ENCODE results near the gene PTGDR. TPM values are rescaled to one million over a fixed set of nuclear protein-coding genes. Genes with fewer than 3 reads are reported as not detected.

PTGDR gene
- not detected for total RNA-seq (2021; ENCODE audit: unreplicated experiment)
- polyA plus RNA-seq (2012; ENCODE audit: insufficient read length) = not detected
- not detected for Bru-seq, nascent RNA
- BruChase-seq, experiment 1, labeled RNA remaining after a 2-hour chase = not detected
- BruChase-seq, experiment 2, labeled RNA remaining after a 6-hour chase = not detected
- long read RNA-seq = 0 reads

- no peak for TF ChIP-seq POLR2AphosphoS5 (IDR thresholded peaks at IDR 0.05; ENCODE audit: low read depth, low read length)
- TF ChIP-seq TCF7L2 (IDR thresholded peaks at IDR 0.05; ENCODE audit: low read depth, low read length) = no peak
- no peak for TF ChIP-seq REST (IDR thresholded peaks at IDR 0.05; ENCODE audit: insufficient read depth in 1 of 2, low read depth in 2 of 2, low read length in 1 of 2)
- TF ChIP-seq SIN3A (IDR thresholded peaks at IDR 0.05; ENCODE audit: borderline replicate concordance, insufficient read depth, low read depth, low read length) = no peak
- TF ChIP-seq CTCF (IDR thresholded peaks at IDR 0.05) = no peak
- Histone ChIP-seq H3K27ac (ENCODE audit: low read length) (no peak within 1 kb of the TSS), H3K36me3 (ENCODE audit: control insufficient read depth, insufficient read depth, low read length) (no peaks in the 10 kb centered on the region), H3K4me1 (ENCODE audit: control insufficient read depth, insufficient read depth, low read length) (no peaks in the 10 kb centered on the region; the same call in 1 of the 2 replicates), H3K27me3 (ENCODE audit: control insufficient read depth, insufficient read depth, low read length) (peaks cover 8% of the 10 kb centered on the region), H3K9me3 (ENCODE audit: control insufficient read depth, insufficient read depth, low read depth, low read length) (no peaks in the 10 kb centered on the region), H3K4me3 (ENCODE audit: low read depth in 2 of 2, low read length in 2 of 2) (peak within 1 kb of the TSS; percentile 4 to 5; a peak in 1 of 4 replicates)
- intact Hi-C loops (cut with micrococcal nuclease; ENCODE audit: unreplicated experiment) (no loop called here), in situ Hi-C loops (cut with HindIII; ENCODE audit: low pct_unique_long_range_greater_than_20kb, low sequenced_read_pairs) (no loop called here)
- peak; percentile 74 for ATAC-seq
- BruUV-seq (replicated peaks) = no TSS peak
- ChIA-PET CTCF (no interaction called here), POLR2A (no interaction called here)
- DNase-seq (ENCODE audit: low read depth, low spot score) = no peak
Measured at GRCh38 chr14:52267501-52268278, at the start of gene PTGDR. PTGDR (plus strand) TSS chr14:52267698; CDS start chr14:52267815, 117 bp downstream.

- intact Hi-C loops (cut with micrococcal nuclease; ENCODE audit: unreplicated experiment) (no loop called here), in situ Hi-C loops (cut with HindIII; ENCODE audit: low pct_unique_long_range_greater_than_20kb, low sequenced_read_pairs) (no loop called here)
- Histone ChIP-seq H3K36me3 (ENCODE audit: control insufficient read depth, insufficient read depth, low read length) (no peaks in the 10 kb centered on the region), H3K27me3 (ENCODE audit: control insufficient read depth, insufficient read depth, low read length) (no peaks in the 10 kb centered on the region), H3K4me3 (ENCODE audit: low read depth in 2 of 2, low read length in 2 of 2) (no peak overlapping the region), H3K27ac (ENCODE audit: low read length) (no peak overlapping the region), H3K4me1 (ENCODE audit: control insufficient read depth, insufficient read depth, low read length) (no peaks in the 10 kb centered on the region), H3K9me3 (ENCODE audit: control insufficient read depth, insufficient read depth, low read depth, low read length) (no peaks in the 10 kb centered on the region)
- TF ChIP-seq POLR2AphosphoS5 (IDR thresholded peaks at IDR 0.05; ENCODE audit: low read depth, low read length) (no peak), TCF7L2 (IDR thresholded peaks at IDR 0.05; ENCODE audit: low read depth, low read length) (no peak), REST (IDR thresholded peaks at IDR 0.05; ENCODE audit: insufficient read depth in 1 of 2, low read depth in 2 of 2, low read length in 1 of 2) (no peak), CTCF (IDR thresholded peaks at IDR 0.05) (no peak), SIN3A (IDR thresholded peaks at IDR 0.05; ENCODE audit: borderline replicate concordance, insufficient read depth, low read depth, low read length) (no peak)
- CTCF ChIA-PET = interaction anchor here (0.7 kb wide), 1 partner anchor 223 kb away, joined by 5 read pairs; no protein-coding TSS in a partner anchor
- POLR2A ChIA-PET = no interaction called here
- DNase-seq (ENCODE audit: low read depth, low spot score) = no peak
- no TSS peak for BruUV-seq (replicated peaks)
- ATAC-seq = no peak
Measured at GRCh38 chr14:52219488-52220084, 47.9 kb upstream of the PTGDR start.

All from Panc1 (cell line).